IMR-90 (cell line): ENCODE data around the gene MPZL2.

Experiments used
- CHD1 ChIP-seq: IDR thresholded peaks from 2 replicates; pipeline ENCODE4 v1.6.1; 2012; ENCODE audit warnings: low read depth, low read length, improper control_type of control experiment
- MAFK ChIP-seq: IDR thresholded peaks from 2 replicates; pipeline ENCODE4 v1.6.1; 2012; ENCODE audit warnings: low read depth, low read length, improper control_type of control experiment
- MAZ ChIP-seq: IDR thresholded peaks from 2 replicates; pipeline ENCODE4 v1.6.1; 2012; ENCODE audit warnings: low read depth, mild to moderate bottlenecking, low read length, improper control_type of control experiment, moderate library complexity, borderline replicate concordance
- MXI1 ChIP-seq: IDR thresholded peaks from 2 replicates; pipeline ENCODE4 v1.6.1; 2012; ENCODE audit warnings: low read depth, mild to moderate bottlenecking, low read length, moderate library complexity, borderline replicate concordance
- POLR2A ChIP-seq: IDR thresholded peaks from 2 replicates; pipeline ENCODE4 v1.6.1; 2012; ENCODE audit warnings: mild to moderate bottlenecking, low read depth, low read length
- RCOR1 ChIP-seq: IDR thresholded peaks from 2 replicates; pipeline ENCODE4 v1.6.1; 2012; ENCODE audit warnings: mild to moderate bottlenecking, low read length, improper control_type of control experiment; ENCODE audit not compliant: insufficient replicate concordance
- RFX5 ChIP-seq: IDR thresholded peaks from 2 replicates; pipeline ENCODE4 v1.8.0; 2012; ENCODE audit warnings: low read depth, mild to moderate bottlenecking, low read length, moderate library complexity
- SMC3 ChIP-seq: fragments of 150-350 bp; IDR thresholded peaks from 2 replicates; pipeline ENCODE4 v1.6.1; 2016; ENCODE audit warnings: low read depth, mild to moderate bottlenecking, antibody characterized with exemption, low read length, moderate library complexity
- TF ChIP-seq, protein P1 (sequence below): conservative IDR thresholded peaks from 2 replicates; pipeline ENCODE4 v1.5.1; 2012; ENCODE audit warnings: mild to moderate bottlenecking, low read depth, low read length, improper control_type of control experiment
- TF ChIP-seq, protein P2 (sequence below): fragments of 150-350 bp; IDR thresholded peaks from 2 replicates; pipeline ENCODE4 v1.6.1; 2016; ENCODE audit warnings: low read depth, mild to moderate bottlenecking, low read length, moderate library complexity, borderline replicate concordance
- TF ChIP-seq, protein P3 (sequence below): fragments of 150-350 bp; IDR thresholded peaks from 2 replicates; pipeline ENCODE4 v1.6.1; 2017; ENCODE audit warnings: mild to moderate bottlenecking, antibody characterized with exemption, low read length, low read depth

GRCh38 chr11:118234833-118235232 is 29.3 kb downstream of the MPZL2 start:
- TF ChIP-seq, protein P1, sequence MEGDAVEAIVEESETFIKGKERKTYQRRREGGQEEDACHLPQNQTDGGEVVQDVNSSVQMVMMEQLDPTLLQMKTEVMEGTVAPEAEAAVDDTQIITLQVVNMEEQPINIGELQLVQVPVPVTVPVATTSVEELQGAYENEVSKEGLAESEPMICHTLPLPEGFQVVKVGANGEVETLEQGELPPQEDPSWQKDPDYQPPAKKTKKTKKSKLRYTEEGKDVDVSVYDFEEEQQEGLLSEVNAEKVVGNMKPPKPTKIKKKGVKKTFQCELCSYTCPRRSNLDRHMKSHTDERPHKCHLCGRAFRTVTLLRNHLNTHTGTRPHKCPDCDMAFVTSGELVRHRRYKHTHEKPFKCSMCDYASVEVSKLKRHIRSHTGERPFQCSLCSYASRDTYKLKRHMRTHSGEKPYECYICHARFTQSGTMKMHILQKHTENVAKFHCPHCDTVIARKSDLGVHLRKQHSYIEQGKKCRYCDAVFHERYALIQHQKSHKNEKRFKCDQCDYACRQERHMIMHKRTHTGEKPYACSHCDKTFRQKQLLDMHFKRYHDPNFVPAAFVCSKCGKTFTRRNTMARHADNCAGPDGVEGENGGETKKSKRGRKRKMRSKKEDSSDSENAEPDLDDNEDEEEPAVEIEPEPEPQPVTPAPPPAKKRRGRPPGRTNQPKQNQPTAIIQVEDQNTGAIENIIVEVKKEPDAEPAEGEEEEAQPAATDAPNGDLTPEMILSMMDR = no peak
- TF ChIP-seq POLR2A = no peak
- TF ChIP-seq, protein P2, sequence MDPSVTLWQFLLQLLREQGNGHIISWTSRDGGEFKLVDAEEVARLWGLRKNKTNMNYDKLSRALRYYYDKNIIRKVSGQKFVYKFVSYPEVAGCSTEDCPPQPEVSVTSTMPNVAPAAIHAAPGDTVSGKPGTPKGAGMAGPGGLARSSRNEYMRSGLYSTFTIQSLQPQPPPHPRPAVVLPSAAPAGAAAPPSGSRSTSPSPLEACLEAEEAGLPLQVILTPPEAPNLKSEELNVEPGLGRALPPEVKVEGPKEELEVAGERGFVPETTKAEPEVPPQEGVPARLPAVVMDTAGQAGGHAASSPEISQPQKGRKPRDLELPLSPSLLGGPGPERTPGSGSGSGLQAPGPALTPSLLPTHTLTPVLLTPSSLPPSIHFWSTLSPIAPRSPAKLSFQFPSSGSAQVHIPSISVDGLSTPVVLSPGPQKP = no peak
- no peak for TF ChIP-seq MAZ
- TF ChIP-seq, protein P3, sequence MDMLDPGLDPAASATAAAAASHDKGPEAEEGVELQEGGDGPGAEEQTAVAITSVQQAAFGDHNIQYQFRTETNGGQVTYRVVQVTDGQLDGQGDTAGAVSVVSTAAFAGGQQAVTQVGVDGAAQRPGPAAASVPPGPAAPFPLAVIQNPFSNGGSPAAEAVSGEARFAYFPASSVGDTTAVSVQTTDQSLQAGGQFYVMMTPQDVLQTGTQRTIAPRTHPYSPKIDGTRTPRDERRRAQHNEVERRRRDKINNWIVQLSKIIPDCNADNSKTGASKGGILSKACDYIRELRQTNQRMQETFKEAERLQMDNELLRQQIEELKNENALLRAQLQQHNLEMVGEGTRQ = no peak
- TF ChIP-seq RFX5 = no peak
- TF ChIP-seq RCOR1 = no peak
- TF ChIP-seq CHD1 = no peak
- TF ChIP-seq MXI1 = no peak
- TF ChIP-seq MAFK = no peak
- no peak for TF ChIP-seq SMC3
